Lower leg skin (tissue), 4 donors: Measurements from ENCODE around the gene PLN. TPM values are rescaled to one million over a fixed set of nuclear protein-coding genes. Genes with fewer than 3 reads are reported as not detected.

Experiments
- DNase-seq, 2 donors: peaks; one replicate each; pipeline ENCODE4 v3.0.0-alpha.2; 2019; ENCODE audit warnings: low spot score in 2 of 2
- H3K4me3 ChIP-seq: fragments of 200-600 bp; sonication (generic); 2 replicates; pipeline ENCODE4 v1.5.1; 2017; ENCODE audit warnings: mild to moderate bottlenecking, low read depth; ENCODE audit not compliant: poor library complexity, severe bottlenecking
- POLR2A ChIP-seq, 2 donors: fragments of 450-650 bp; IDR thresholded peaks; one replicate each; pipeline ENCODE4 v1.6.1; 2016 to 2017; ENCODE audit warnings: antibody characterized with exemption in 2 of 2, mild to moderate bottlenecking in 1 of 2, moderate library complexity in 1 of 2
- WGBS, 2 donors: methylation state at CpG; one replicate each; pipeline ENCODE4 v1.1.5; 2018; 5-methylcytosine and 5-hydroxymethylcytosine counted together
- intact Hi-C: fragments of 100-400 bp; cut with DNase I; formaldehyde crosslinking; loops from one replicate; pipeline ENCODE4 v1.15.0; 2023; ENCODE audit warnings: low total_unique reads
- total RNA-seq, 4 donors: library from RNA; depleted of rRNA; stranded (reverse); fragments of >200 nt; gene quantifications; one replicate each; pipeline ENCODE4 v1.1.0, GENCODE V29; 2016
- TF ChIP-seq, protein P1 (sequence below), 3 donors: fragments of 450-650 bp; IDR thresholded peaks; one replicate each; pipeline ENCODE4 v1.5.1; 2016; ENCODE audit warnings: antibody characterized with exemption in 3 of 3, mild to moderate bottlenecking in 3 of 3, moderate library complexity in 2 of 3

Gene PLN
- total RNA-seq, 4 donors from 2014 or later = 1.8 to 10.5 (median 3.1) TPM

GRCh38 chr6:118504611-118505010 is 43.5 kb upstream of the PLN start:
- intact Hi-C loops = no loop called here
- 88 to 96% methylated on average over 2 of the region's 2 CpGs for WGBS, 2 donors
- no peak overlapping the region for H3K4me3 ChIP-seq
- TF ChIP-seq, protein P1, sequence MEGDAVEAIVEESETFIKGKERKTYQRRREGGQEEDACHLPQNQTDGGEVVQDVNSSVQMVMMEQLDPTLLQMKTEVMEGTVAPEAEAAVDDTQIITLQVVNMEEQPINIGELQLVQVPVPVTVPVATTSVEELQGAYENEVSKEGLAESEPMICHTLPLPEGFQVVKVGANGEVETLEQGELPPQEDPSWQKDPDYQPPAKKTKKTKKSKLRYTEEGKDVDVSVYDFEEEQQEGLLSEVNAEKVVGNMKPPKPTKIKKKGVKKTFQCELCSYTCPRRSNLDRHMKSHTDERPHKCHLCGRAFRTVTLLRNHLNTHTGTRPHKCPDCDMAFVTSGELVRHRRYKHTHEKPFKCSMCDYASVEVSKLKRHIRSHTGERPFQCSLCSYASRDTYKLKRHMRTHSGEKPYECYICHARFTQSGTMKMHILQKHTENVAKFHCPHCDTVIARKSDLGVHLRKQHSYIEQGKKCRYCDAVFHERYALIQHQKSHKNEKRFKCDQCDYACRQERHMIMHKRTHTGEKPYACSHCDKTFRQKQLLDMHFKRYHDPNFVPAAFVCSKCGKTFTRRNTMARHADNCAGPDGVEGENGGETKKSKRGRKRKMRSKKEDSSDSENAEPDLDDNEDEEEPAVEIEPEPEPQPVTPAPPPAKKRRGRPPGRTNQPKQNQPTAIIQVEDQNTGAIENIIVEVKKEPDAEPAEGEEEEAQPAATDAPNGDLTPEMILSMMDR (IDR thresholded peaks at IDR 0.05) = no peak
- no peak for TF ChIP-seq POLR2A (IDR thresholded peaks at IDR 0.05)
- DNase-seq = no peak

DNA sequence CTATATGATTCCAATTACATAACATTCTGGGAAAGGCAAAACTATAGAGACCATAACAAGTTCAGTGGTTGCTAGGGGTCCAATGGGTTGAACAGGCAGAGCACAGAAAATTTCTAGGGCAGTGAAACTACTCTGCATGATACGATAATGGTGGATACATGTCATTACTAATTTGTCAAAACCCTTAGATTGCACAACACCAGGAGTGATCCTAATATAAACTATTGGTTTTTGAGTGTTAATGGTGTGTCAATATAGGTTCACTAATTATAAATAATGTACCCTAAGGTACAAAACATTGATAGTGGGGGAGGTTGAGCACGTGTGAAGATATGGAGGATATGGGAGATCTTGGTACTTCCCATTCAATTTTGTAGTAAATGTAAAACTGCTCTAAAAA is 42.4 kb upstream of the PLN start:
- no peak for DNase-seq
- WGBS, 2 donors = 87 to 90% methylated on average over 2 of the region's 2 CpGs
- TF ChIP-seq, protein P1 (IDR thresholded peaks at IDR 0.05) = no peak
- TF ChIP-seq POLR2A (IDR thresholded peaks at IDR 0.05) = no peak
- intact Hi-C loops = no loop called here
- no peak overlapping the region for H3K4me3 ChIP-seq

GRCh38 chr6:118506071-118506638 is 41.9 kb upstream of the PLN start:
- H3K4me3 ChIP-seq = no peak overlapping the region
- intact Hi-C loops = no loop called here
- WGBS, 2 donors = 91 to 92% methylated on average over 5 of the region's 5 CpGs
- no peak for DNase-seq
- TF ChIP-seq POLR2A (IDR thresholded peaks at IDR 0.05) = no peak
- TF ChIP-seq, protein P1 (IDR thresholded peaks at IDR 0.05) = no peak

DNA sequence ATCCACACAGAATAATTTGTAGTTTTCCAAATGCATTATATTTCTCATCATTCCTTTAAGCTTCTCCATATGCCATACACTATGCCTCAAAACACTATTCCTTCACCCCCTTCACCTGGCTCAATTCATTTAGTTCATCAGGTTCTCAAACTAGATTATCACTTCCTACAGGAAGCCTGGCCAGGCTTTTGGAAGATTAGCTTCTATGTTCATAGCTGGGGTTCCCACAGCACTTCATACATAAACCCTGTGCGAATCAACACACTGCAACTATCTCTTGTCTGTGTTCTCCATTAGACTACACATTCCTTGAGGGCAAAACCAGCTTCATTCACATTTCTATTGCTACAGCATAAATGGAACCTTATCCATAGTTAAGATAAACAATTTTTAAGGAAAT is 40.5 kb upstream of the PLN start:
- 97 to 98% methylated on average over 1 of the region's 1 CpG for WGBS, 2 donors
- H3K4me3 ChIP-seq = no peak overlapping the region
- intact Hi-C loops = no loop called here
- TF ChIP-seq, protein P1 (IDR thresholded peaks at IDR 0.05) = no peak
- TF ChIP-seq POLR2A (IDR thresholded peaks at IDR 0.05) = no peak
- no peak for DNase-seq

- intact Hi-C loops = no loop called here
- WGBS, 2 donors = 58 to 59% methylated on average over 3 of the region's 3 CpGs
- TF ChIP-seq POLR2A (IDR thresholded peaks at IDR 0.05) = no peak
- TF ChIP-seq, protein P1 (IDR thresholded peaks at IDR 0.05) = no peak
- no peak overlapping the region for H3K4me3 ChIP-seq
- DNase-seq = no peak
Measured at GRCh38 chr6:118509009-118509617, 39.0 kb upstream of the PLN start.
